HepG2 (cell line): ENCODE data around the gene PTPRC. TPM values are rescaled to one million over a fixed set of nuclear protein-coding genes. Genes with fewer than 3 reads are reported as not detected.

Experiments used
- ATAC-seq: fragments of 200-7000 bp; cut with Tn5 transposase; 3 replicates; pipeline ENCODE4 v1.9.1; 2020; ENCODE audit warnings: mild to moderate bottlenecking, moderate library complexity
- BruUV-seq: library from RNA; stranded (reverse); fragments of 400-500 nt; replicated peaks from 2 replicates; lab custom pipeline; 2021; lab: Mats Ljungman, UMichigan
- CTCF ChIA-PET: fragments of 300-600 bp; formaldehyde crosslinking; extraction: SDS; loops from one replicate; lab custom pipeline; 2021; ENCODE audit warnings: low total read pairs, inconsistent platforms, low intra/inter-chr PET ratio; lab: Yijun Ruan, JAX
- POLR2A ChIA-PET: fragments of 350-600 bp; sonication (Branson Sonifier 250); formaldehyde crosslinking; loops from one replicate; lab custom pipeline; 2020; ENCODE audit warnings: antibody characterized with exemption, inconsistent platforms; lab: Yijun Ruan, JAX
- DNase-seq: peaks from one replicate; pipeline ENCODE4 v3.0.0-alpha.2; 2015; ENCODE audit warnings: low spot score
- FAIRE-seq: peaks from 3 replicates; lab custom pipeline; 2011; peaks lifted over from hg19 to GRCh38; lab: Jason Lieb, UNC
- H2AFZ ChIP-seq: one replicate; pipeline ENCODE4 v1.6.1; 2011; ENCODE audit warnings: low read length, inconsistent platforms
- H3K27ac ChIP-seq: fragments of 300-600 bp; 3 replicates; pipeline ENCODE4 v1.8.0; 2011; ENCODE audit warnings: mixed run types, mild to moderate bottlenecking, mixed read lengths, low read length, inconsistent platforms; ENCODE audit not compliant: insufficient read depth; ENCODE audit errors: extremely low read length
- H3K27me3 ChIP-seq, 2 experiments: fragments of 200-600 bp in 1 of 2; 2 replicates in 1 of 2; 3 replicates in 1 of 2; pipeline versions ENCODE4 v1.6.0 to v1.8.0; 2011; ENCODE audit warnings: low read length in 2 of 2, mild to moderate bottlenecking in 2 of 2, moderate library complexity in 2 of 2, inconsistent platforms in 1 of 2; ENCODE audit not compliant: insufficient read depth in 2 of 2, control insufficient read depth in 1 of 2
- H3K36me3 ChIP-seq, 2 experiments: fragments of 200-600 bp in 1 of 2; replicated peaks in 1 of 2; 2 replicates in 1 of 2; 3 replicates in 1 of 2; pipeline versions ENCODE4 v1.5.1 to v1.8.0; 2011; ENCODE audit warnings: low read length in 2 of 2, inconsistent platforms in 1 of 2; ENCODE audit not compliant: insufficient read depth in 2 of 2, control insufficient read depth in 1 of 2
- H3K4me1 ChIP-seq: 2 replicates; pipeline ENCODE4 v1.5.1; 2012; ENCODE audit warnings: low read length, inconsistent platforms; ENCODE audit not compliant: insufficient read depth
- H3K4me2 ChIP-seq: 2 replicates; pipeline ENCODE4 v1.6.0; 2011; ENCODE audit warnings: low read depth, low read length, inconsistent platforms
- H3K4me3 ChIP-seq, 3 experiments: fragments of 200-600 bp in 1 of 3; sonication (generic), shearing (Covaris generic) in 1 of 3; replicated peaks in 1 of 3; 2 replicates each; pipeline ENCODE4 v1.5.1; 2011 to 2016; ENCODE audit warnings: low read length in 3 of 3, inconsistent platforms in 2 of 3, low read depth in 2 of 3, mild to moderate bottlenecking in 2 of 3, control low read depth in 1 of 3, mixed read lengths in 1 of 3; ENCODE audit not compliant: insufficient read depth in 1 of 3
- H3K79me2 ChIP-seq: one replicate; pipeline ENCODE4 v1.6.1; 2011; ENCODE audit warnings: low read length, inconsistent platforms; ENCODE audit not compliant: insufficient read depth
- H3K9ac ChIP-seq: 2 replicates; pipeline ENCODE4 v1.6.0; 2011; ENCODE audit warnings: mild to moderate bottlenecking, low read depth, low read length, inconsistent platforms; ENCODE audit not compliant: insufficient read depth
- H3K9me3 ChIP-seq: 2 replicates; pipeline ENCODE4 v1.5.1; 2012; ENCODE audit warnings: mild to moderate bottlenecking, low read length
- H4K20me1 ChIP-seq: 2 replicates; pipeline ENCODE4 v1.6.0; 2011; ENCODE audit warnings: inconsistent platforms, mild to moderate bottlenecking, low read length, moderate library complexity; ENCODE audit not compliant: insufficient read depth
- CAMTA2 ChIP-seq: sonication (generic); formaldehyde crosslinking; IDR thresholded peaks from 2 replicates; pipeline ENCODE4 v1.4.0; 2020; ENCODE audit warnings: mild to moderate bottlenecking, missing genetic modification reagents, borderline replicate concordance
- FOXC1 ChIP-seq: sonication (generic); formaldehyde crosslinking; IDR thresholded peaks from 2 replicates; pipeline ENCODE4 v1.8.0; 2022; ENCODE audit warnings: mild to moderate bottlenecking, missing genetic modification reagents, borderline replicate concordance
- GATAD2A ChIP-seq: IDR thresholded peaks from 2 replicates; pipeline ENCODE4 v1.6.1; 2016
- MED13 ChIP-seq: sonication (generic); formaldehyde crosslinking; IDR thresholded peaks from 2 replicates; pipeline ENCODE4 v1.5.0; 2020; ENCODE audit warnings: missing genetic modification reagents
- NFIC ChIP-seq: IDR thresholded peaks from 2 replicates; pipeline ENCODE4 v1.6.1; 2012; ENCODE audit warnings: mild to moderate bottlenecking, low read length, inconsistent platforms
- PAX8 ChIP-seq: sonication (generic); formaldehyde crosslinking; IDR thresholded peaks from 2 replicates; pipeline ENCODE4 v1.8.0; 2022; ENCODE audit warnings: mild to moderate bottlenecking, missing genetic modification reagents, borderline replicate concordance
- PHF8 ChIP-seq: sonication (generic); formaldehyde crosslinking; IDR thresholded peaks from 2 replicates; pipeline ENCODE4 v1.5.0; 2020; ENCODE audit warnings: missing genetic modification reagents
- REPIN1 ChIP-seq: sonication (generic); formaldehyde crosslinking; IDR thresholded peaks from 2 replicates; pipeline ENCODE4 v1.8.0; 2022; ENCODE audit warnings: missing genetic modification reagents, low read depth, mild to moderate bottlenecking, borderline replicate concordance
- SMYD3 ChIP-seq: sonication (generic); formaldehyde crosslinking; IDR thresholded peaks from 2 replicates; pipeline ENCODE4 v1.8.1; 2023; ENCODE audit warnings: mild to moderate bottlenecking, missing genetic modification reagents
- U2AF2 ChIP-seq: fragments of 200-400 bp; formaldehyde crosslinking; IDR thresholded peaks from 2 replicates; pipeline ENCODE4 v1.6.1; 2017; ENCODE audit warnings: low read depth, mild to moderate bottlenecking, low read length
- ZNF503 ChIP-seq: sonication (generic); formaldehyde crosslinking; IDR thresholded peaks from 2 replicates; pipeline ENCODE4 v1.4.0; 2020; ENCODE audit warnings: missing genetic modification reagents
- ZSCAN29 ChIP-seq: sonication (generic); formaldehyde crosslinking; conservative IDR thresholded peaks from 2 replicates; pipeline ENCODE4 v1.4.0; 2020; ENCODE audit warnings: mild to moderate bottlenecking, missing genetic modification reagents
- WGBS: methylation state at CpG from one replicate; pipeline ENCODE4 v1.1.6; 2017; ENCODE audit warnings: low lambda C conversion rate; 5-methylcytosine and 5-hydroxymethylcytosine counted together
- in situ Hi-C: cut with HindIII; loops from 2 replicates; pipeline ENCODE4 v1.10.0; 2017; ENCODE audit warnings: low pct_unique_long_range_greater_than_20kb; ENCODE audit not compliant: extremely low pct_ligation_motif_present
- intact Hi-C: fragments of 100-400 bp; cut with micrococcal nuclease; formaldehyde crosslinking; loops from one replicate; pipeline ENCODE4 v1.10.0; 2022; ENCODE audit not compliant: unreplicated experiment
- polyA plus RNA-seq, 8 experiments: library from polyadenylated mRNA; depleted of rRNA in 3 of 8; stranded (reverse) in 7 of 8; unstranded in 1 of 8; fragments of >200 nt; fragmentation: Illumina TruSeq in 4 of 8; extraction: Trizol in 4 of 8; gene quantifications; 2 replicates each; pipeline versions ENCODE4 v1.2.1 to v1.2.3, GENCODE V29; 2011 to 2016; ENCODE audit warnings: low read depth in 4 of 8, missing spikeins in 1 of 8, mixed read lengths in 1 of 8; ENCODE audit not compliant: insufficient read depth in 1 of 8
- total RNA-seq, 5 experiments: library from RNA; depleted of rRNA; stranded (reverse); fragments of >200 nt; fragmentation: Illumina TruSeq; extraction: Trizol; gene quantifications; 2 replicates each; pipeline ENCODE4 v1.2.3, GENCODE V29; 2016; ENCODE audit warnings: low read depth in 1 of 5
- TF ChIP-seq, protein P1 (sequence below): sonication (generic); formaldehyde crosslinking; IDR thresholded peaks from 2 replicates; pipeline ENCODE4 v1.4.0; 2020; ENCODE audit warnings: mild to moderate bottlenecking, missing genetic modification reagents
- TF ChIP-seq, protein P2 (sequence below): sonication (generic); formaldehyde crosslinking; IDR thresholded peaks from 2 replicates; pipeline ENCODE4 v1.8.1; 2023; ENCODE audit warnings: mild to moderate bottlenecking, missing genetic modification reagents, borderline replicate concordance

The PTPRC gene
- total and polyA plus RNA-seq, 2 of the 13 experiments (the other 11 are each of a cell fraction or from before 2014, with no cell fraction given), result not detected

- CTCF ChIA-PET, result no interaction called here
- H3K4me1 ChIP-seq, result no peaks in the 10 kb centered on the region
- H3K4me3 ChIP-seq, result no peak overlapping the region
- BruUV-seq, result no TSS peak
- POLR2A ChIA-PET, result no interaction called here
- TF ChIP-seq, protein P1, sequence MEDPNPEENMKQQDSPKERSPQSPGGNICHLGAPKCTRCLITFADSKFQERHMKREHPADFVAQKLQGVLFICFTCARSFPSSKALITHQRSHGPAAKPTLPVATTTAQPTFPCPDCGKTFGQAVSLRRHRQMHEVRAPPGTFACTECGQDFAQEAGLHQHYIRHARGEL, result no peak
- TF ChIP-seq ZNF503 (CRISPR knock-in tag) (no peak), PHF8 (CRISPR knock-in tag) (no peak), REPIN1 (no peak), ZSCAN29 (no peak), GATAD2A (CRISPR knock-in tag) (no peak), MED13 (no peak), FOXC1 (CRISPR knock-in tag) (no peak), PAX8 (CRISPR knock-in tag) (no peak), NFIC (no peak), U2AF2 (no peak), SMYD3 (CRISPR knock-in tag) (no peak), CAMTA2 (CRISPR knock-in tag) (no peak)
- TF ChIP-seq, protein P2, sequence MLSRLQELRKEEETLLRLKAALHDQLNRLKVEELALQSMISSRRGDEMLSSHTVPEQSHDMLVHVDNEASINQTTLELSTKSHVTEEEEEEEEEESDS, result no peak
- intact Hi-C loops (loop anchor here (10.0 kb wide), 1 partner anchor 219 kb away; no protein-coding TSS in a partner anchor), in situ Hi-C loops (loop anchor here (25.0 kb wide), 1 partner anchor 596 kb away; no protein-coding TSS in a partner anchor)
- no peaks in the 10 kb centered on the region for H3K79me2 ChIP-seq
- H3K27me3 ChIP-seq, result no peaks in the 10 kb centered on the region
- H3K9me3 ChIP-seq, result no peaks in the 10 kb centered on the region
- FAIRE-seq (no peak), DNase-seq (no peak), ATAC-seq (no peak)
- H3K4me2 ChIP-seq, result no peak overlapping the region
- H3K27ac ChIP-seq, result no peak overlapping the region
- H3K9ac ChIP-seq, result no peak overlapping the region
- no peak overlapping the region for H2AFZ ChIP-seq
- H3K36me3 ChIP-seq, result no peaks in the 10 kb centered on the region
- WGBS, result 13% methylated on average over 2 of the region's 2 CpGs
- H4K20me1 ChIP-seq, result no peaks in the 10 kb centered on the region
Observed at GRCh38 chr1:198683449-198683848, 44.6 kb downstream of the PTPRC start.
